GM21737 (cell line): ENCODE data around the gene SLC24A2.
"Not testable (repeated sequence)": the region's sequence is repeated elsewhere in the genome, so short reads cannot be mapped to it uniquely, and the experiment has no call there.

Experiments
- ATAC-seq: cut with Tn5 transposase; IDR thresholded peaks from one replicate; pipeline ENCODE4 v1.9.1; 2021; ENCODE audit warnings: mild to moderate bottlenecking, moderate library complexity; ENCODE audit not compliant: unreplicated experiment

SLC24A2 gene

DNA sequence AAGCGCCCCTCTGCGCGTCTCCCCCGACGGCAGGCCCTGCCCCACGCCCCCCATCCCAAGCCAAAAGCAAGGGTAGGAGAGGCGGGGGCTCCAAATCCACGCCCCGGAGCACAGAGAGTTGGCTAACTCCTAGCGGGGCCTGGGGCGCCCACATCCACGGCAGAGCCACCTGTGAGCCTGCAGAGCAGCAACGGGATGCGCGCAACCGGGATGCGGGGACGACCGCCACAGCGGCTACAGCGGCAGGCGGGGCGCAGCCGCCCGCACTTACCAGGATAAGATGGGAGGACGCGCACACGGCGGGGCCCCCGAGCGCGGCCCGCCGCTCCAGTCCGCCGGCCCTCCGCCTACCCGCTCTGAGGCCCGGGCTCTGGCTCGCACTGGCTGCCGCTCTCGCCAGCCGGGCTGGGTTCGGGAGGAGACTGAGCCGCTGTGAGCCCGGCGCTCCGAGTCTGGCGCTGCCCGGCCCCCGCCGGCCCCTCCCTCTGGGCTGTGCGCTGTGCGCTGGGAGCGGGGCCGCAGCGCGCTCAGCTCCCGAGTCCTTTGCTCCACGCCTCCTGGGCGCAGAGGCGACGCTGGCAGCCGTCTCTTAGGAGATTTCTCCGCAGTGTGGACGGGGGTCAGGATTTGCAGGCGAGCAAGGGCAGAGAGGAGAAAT lies at the start of gene SLC24A2:
SLC24A2 (minus strand) TSS at position 424 of the 658 bp plus-strand sequence.
- ATAC-seq, result no peak

DNA sequence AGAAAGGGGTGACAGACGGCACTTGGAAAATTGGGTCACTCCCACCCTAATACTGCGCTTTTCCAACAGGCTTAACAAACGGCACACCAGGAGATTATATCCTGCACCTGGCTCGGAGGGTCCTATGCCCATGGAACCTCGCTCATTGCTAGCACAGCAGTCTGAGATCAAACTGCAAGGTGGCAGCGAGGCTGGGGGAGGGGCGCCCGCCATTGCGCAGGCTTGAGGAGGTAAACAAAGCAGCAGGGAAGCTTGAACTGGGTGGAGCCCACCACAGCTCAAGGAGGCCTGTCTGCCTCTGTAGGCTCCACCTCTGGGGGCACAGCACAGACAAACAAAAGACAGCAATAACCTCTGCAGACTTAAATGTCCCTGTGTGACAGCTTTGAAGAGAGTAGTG lies 44.5 kb upstream of the SLC24A2 start:
- ATAC-seq, result not testable (repeated sequence)

DNA sequence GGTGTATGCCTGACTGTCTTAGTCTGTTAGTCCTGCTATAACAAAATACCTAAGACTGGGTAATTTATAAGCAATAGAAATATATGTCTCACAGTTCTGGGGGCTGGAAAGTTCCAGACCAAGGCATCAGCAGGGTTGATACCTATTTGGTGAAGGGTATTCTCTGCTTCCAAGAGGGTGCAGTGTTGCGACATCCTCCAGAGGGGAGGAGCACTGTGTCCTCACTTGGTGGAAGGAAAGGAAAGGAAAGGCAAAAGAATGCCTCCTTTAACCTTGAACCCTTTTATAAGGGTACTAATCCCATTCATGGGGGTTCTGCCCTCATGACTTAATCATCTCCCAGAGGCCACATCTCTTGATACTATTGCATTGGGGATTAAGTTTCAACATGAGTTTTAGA lies 42.0 kb upstream of the SLC24A2 start:
- ATAC-seq, result no peak

DNA sequence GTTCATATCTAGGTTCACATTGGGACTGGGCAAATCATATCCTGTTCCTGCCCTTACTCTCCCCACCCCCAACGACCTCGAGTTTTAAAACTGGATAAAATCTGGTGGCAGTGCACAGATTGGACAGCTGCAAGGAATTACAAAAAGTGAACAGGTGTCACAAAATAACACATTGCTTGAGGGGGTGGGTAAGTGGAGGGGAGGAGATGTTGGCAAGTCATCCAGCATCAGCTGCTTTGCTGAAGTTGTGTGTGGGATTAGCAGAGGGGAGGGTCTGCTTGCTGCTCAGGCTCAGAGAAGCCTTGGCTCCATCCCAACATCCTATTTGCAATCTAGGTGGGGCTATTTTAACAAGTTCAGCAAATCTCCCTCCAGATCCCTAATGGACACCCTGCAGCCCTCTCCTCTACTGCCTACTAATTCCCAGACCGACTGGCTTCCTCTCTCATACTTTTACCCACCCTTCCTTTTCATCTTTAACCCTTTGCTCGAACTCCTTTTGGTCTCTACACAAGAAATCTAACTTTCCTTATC lies 39.8 kb upstream of the SLC24A2 start:
- no peak for ATAC-seq

DNA sequence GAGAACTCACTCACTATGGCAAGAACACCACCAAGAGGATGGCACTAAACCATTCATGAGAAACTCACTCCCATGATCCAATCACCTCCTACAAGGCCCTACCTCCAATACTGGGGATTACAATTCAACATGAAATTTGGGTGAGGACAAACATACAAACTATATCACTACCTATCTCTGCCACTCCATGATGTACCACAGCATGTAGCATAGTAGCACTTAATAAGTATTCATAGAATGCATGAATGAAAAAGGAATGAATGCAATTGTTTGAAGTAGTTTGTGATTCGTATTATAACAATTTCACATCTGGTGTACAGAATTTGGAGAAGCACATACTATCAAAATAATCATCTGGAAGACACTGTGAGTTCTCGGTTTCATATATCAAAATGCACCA lies 27.9 kb upstream of the SLC24A2 start:
- ATAC-seq, result no peak

GRCh38 chr9:19812194-19812593 lies 23.4 kb upstream of the SLC24A2 start:
- no peak for ATAC-seq

GRCh38 chr9:19809422-19810269 lies 20.8 kb upstream of the SLC24A2 start:
- ATAC-seq, result no peak

- no peak for ATAC-seq
These were observed 18.5 kb upstream of the SLC24A2 start for GRCh38 chr9:19807182-19807892.

- ATAC-seq, result no peak
These were observed 15.6 kb upstream of the SLC24A2 start for GRCh38 chr9:19804431-19804830.

DNA sequence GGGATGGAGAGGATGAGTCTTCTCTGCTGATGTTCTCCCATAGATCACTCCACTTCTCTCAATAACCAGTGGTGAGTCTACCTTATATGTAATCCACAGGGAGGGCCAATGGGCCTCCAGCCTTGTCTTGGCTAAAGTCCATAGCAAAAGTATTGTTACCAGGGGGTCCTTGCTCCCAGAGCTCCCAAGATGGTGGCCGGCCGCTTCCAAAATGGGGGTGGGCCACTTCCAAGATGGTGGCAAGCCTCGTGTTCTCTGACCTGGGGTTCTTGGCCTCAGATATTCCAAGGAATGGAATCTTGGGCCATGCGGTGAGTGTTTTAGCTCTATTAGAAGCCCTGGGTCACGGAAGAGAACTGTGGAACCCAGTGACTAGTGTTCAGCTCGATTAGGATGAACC lies 12.0 kb upstream of the SLC24A2 start:
- no peak for ATAC-seq

GRCh38 chr9:19799784-19800183 lies 10.9 kb upstream of the SLC24A2 start:
- no peak for ATAC-seq

- ATAC-seq, result no peak
These were observed 685 bp downstream of the SLC24A2 start for GRCh38 chr9:19788152-19788551.

- ATAC-seq, result no peak
These were observed 1.2 kb downstream of the SLC24A2 start for GRCh38 chr9:19787672-19788071.

- ATAC-seq, result no peak
These were observed 3.6 kb downstream of the SLC24A2 start for GRCh38 chr9:19785230-19785629.

GRCh38 chr9:19784136-19784535 lies 4.7 kb downstream of the SLC24A2 start:
- no peak for ATAC-seq

GRCh38 chr9:19783500-19783899 lies 5.3 kb downstream of the SLC24A2 start:
- no peak for ATAC-seq

DNA sequence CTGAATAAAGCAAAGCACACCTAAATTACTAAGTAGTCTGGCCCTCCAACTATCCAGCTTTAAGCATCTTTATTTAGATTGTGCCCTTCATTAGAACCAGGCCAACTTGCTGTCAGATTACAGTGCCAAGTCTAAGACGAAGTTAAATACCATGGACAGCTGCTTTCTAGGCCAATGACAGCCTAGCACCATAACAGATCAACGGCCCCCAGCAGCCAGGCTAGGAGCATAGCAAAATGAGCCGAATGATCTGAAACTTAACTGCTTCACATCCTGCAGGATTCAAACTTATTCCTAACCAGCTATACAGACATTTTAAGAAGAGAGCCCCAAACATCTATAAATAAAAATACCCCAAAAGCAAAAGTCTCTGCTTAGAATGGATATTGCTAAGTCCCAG lies 6.8 kb downstream of the SLC24A2 start:
- ATAC-seq, result no peak

DNA sequence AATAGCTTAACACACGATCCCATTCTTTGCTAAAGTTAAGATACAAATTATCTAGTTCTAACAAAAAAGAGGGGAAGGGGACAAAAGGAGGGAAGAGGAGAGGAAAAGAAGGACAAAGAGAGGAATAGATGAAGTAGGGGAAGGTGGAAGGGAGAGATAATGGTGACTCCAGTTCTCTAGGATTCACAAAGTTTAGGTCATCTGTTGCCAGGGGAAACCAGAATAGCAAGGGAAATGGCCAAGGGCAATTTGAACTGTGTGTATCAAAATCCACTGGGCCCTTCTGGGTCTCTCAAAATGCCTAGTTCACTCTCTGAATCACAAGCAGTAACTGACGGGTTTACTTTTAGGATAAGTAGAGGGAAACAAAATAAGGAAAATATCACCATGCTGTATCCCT lies 7.6 kb downstream of the SLC24A2 start:
- no peak for ATAC-seq

- no peak for ATAC-seq
These were observed 17.4 kb downstream of the SLC24A2 start for GRCh38 chr9:19771446-19771845.

- no peak for ATAC-seq
These were observed 17.9 kb downstream of the SLC24A2 start for GRCh38 chr9:19770973-19771372.

DNA sequence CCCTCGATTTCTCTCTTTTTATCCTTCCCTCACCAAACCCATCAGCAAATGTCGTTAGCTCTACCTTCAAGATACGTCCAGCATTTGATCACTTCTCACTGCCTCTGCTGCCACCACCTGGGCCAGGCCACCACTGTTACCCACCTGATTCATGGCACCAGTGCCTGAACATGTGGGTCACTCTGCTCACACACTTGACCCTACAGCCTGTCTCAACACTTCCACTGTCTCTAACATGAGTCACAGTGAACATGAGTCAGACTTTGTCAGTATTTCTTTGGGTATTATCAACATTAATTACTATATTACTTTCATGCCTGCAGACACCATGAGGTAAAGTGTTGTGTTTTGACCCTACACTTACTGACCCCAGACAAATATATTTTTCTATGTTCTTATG lies 19.6 kb downstream of the SLC24A2 start:
- ATAC-seq, result no peak
